ENCODE data around the gene MKLN1.
A peak's percentile ranks its signal among the peaks of the same experiment; 100 is the strongest.

The MKLN1 gene

DNA sequence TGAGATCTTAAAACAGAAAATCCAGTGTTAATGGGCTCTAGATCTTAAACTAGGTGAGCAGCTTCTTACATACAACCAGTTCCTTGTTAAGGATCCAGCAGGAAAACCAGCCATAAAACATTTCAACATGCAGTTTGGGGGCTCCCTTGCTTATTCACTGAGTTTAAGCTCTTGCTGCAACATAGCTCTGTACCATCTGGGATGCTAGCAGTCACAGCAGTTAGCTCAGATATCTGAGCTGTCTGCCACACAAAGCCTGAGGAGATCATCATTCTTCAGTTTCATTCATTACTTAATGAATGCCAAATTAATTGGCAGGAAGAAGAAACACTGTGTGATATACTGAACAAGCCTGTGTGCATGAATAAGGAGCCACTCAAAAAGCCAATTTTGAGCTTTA, 165.9 kb downstream of the MKLN1 start (continued):
- TF ChIP-seq, protein P1, sequence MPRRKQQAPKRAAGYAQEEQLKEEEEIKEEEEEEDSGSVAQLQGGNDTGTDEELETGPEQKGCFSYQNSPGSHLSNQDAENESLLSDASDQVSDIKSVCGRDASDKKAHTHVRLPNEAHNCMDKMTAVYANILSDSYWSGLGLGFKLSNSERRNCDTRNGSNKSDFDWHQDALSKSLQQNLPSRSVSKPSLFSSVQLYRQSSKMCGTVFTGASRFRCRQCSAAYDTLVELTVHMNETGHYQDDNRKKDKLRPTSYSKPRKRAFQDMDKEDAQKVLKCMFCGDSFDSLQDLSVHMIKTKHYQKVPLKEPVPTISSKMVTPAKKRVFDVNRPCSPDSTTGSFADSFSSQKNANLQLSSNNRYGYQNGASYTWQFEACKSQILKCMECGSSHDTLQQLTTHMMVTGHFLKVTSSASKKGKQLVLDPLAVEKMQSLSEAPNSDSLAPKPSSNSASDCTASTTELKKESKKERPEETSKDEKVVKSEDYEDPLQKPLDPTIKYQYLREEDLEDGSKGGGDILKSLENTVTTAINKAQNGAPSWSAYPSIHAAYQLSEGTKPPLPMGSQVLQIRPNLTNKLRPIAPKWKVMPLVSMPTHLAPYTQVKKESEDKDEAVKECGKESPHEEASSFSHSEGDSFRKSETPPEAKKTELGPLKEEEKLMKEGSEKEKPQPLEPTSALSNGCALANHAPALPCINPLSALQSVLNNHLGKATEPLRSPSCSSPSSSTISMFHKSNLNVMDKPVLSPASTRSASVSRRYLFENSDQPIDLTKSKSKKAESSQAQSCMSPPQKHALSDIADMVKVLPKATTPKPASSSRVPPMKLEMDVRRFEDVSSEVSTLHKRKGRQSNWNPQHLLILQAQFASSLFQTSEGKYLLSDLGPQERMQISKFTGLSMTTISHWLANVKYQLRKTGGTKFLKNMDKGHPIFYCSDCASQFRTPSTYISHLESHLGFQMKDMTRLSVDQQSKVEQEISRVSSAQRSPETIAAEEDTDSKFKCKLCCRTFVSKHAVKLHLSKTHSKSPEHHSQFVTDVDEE (CRISPR knock-in tag; IDR thresholded peaks at IDR 0.05), result no peak

DNA sequence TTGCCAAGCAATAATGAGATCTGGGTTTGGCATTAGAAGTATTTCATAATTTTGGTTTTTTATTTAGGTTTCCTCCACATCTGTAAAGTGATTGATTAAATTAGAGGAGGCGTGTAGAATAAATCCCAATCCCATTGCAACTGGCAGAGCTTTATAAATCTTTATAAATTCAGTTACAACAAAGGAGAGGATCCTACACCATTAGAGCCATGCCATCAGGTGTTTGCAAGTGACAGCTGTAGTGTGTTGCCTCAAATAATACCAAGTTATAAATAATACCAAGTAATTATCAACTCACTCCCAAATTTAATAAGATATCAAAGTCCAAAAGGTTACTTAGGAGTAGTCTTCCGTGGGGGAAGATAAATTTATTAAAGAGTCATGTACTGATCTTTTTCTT, 166.5 kb downstream of the MKLN1 start:
- ATAC-seq, result no peak
- TF ChIP-seq GLIS3 (CRISPR knock-in tag; IDR thresholded peaks at IDR 0.05) (no peak), OSR1 (CRISPR knock-in tag; IDR thresholded peaks at IDR 0.05) (no peak), CSDC2 (CRISPR knock-in tag; IDR thresholded peaks at IDR 0.05) (no peak), ZC3H10 (CRISPR knock-in tag; IDR thresholded peaks at IDR 0.05) (no peak), ISL1 (CRISPR knock-in tag; IDR thresholded peaks at IDR 0.05) (no peak), ZFP3 (CRISPR knock-in tag; IDR thresholded peaks at IDR 0.05) (no peak), ZNF565 (CRISPR knock-in tag; conservative IDR thresholded peaks at IDR 0.05; ENCODE audit: low read depth) (no peak)
- TF ChIP-seq, protein P2, sequence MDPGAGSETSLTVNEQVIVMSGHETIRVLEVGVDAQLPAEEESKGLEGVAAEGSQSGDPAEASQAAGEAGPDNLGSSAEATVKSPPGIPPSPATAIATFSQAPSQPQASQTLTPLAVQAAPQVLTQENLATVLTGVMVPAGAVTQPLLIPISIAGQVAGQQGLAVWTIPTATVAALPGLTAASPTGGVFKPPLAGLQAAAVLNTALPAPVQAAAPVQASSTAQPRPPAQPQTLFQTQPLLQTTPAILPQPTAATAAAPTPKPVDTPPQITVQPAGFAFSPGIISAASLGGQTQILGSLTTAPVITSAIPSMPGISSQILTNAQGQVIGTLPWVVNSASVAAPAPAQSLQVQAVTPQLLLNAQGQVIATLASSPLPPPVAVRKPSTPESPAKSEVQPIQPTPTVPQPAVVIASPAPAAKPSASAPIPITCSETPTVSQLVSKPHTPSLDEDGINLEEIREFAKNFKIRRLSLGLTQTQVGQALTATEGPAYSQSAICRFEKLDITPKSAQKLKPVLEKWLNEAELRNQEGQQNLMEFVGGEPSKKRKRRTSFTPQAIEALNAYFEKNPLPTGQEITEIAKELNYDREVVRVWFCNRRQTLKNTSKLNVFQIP (CRISPR knock-in tag; IDR thresholded peaks at IDR 0.05; ENCODE audit: borderline replicate concordance, low read depth), result no peak

DNA sequence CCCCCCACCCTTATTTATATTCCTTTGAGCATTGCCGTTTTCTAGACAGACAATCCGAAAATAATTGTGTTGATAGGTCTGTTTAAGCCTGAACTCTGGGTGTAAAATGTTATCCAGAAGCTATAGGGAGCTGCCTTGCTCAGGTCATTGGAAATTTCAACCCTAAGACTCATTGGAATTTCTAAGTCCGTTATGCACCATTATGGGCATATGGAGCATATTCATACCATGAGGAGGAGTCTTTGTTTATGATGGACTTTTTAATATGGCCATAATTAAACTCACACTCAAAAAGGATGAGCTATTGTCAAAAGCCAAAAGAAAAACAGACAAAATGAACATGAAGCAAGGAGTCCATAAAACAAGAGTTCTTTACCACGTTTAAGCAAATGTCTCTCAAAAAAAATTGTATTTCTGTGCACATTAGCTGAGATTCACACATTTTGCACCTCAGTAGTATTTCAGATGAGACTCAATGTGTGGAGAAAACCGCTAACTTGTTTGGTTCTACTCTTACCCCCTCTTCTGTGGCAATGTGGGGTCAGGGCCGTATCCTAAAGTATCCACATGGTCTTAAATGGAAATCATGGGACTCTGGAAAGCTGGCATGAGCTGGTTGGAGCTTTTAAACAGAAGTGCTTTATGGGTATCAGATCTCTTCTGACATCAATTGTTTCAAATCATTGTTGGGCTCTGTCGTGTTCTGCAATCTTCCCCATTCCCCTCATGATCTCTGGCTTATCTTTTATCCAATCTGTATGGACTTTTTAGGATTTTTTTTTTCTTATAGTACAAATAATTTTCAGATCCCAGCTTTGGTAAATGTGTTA, 168.2 kb downstream of the MKLN1 start:
- TF ChIP-seq GLIS3 (CRISPR knock-in tag; IDR thresholded peaks at IDR 0.05), result no peak
- TF ChIP-seq SNAI2 (CRISPR knock-in tag; IDR thresholded peaks at IDR 0.05), result no peak
- no peak for TF ChIP-seq ZC3H10 (CRISPR knock-in tag; IDR thresholded peaks at IDR 0.05)
- no peak for TF ChIP-seq ARNTL (CRISPR knock-in tag; IDR thresholded peaks at IDR 0.05; ENCODE audit: borderline replicate concordance, low read depth)
- TF ChIP-seq OSR1 (CRISPR knock-in tag; IDR thresholded peaks at IDR 0.05), result no peak
- TF ChIP-seq, protein P1 (CRISPR knock-in tag; IDR thresholded peaks at IDR 0.05), result no peak
- ATAC-seq, result no peak

DNA sequence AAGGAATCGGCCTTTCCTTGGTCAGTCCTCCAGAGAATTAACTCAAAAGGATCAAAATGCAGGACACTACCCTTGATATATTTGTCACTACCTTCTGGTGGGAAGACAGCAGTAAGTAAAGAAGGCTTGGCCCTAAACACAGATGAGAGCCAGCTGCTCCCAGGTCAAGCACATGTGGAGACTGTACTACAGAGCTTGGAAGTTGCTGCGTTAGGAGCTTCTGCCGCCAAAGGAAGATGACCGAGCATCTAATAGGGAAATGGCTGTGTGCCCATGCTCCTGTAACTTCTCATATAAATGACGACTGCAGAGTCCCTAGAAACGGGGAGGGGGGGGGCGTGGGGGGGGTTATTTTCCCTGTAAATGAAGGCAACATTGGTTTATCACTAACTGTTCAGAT, 169.8 kb downstream of the MKLN1 start:
- TF ChIP-seq, protein P3, sequence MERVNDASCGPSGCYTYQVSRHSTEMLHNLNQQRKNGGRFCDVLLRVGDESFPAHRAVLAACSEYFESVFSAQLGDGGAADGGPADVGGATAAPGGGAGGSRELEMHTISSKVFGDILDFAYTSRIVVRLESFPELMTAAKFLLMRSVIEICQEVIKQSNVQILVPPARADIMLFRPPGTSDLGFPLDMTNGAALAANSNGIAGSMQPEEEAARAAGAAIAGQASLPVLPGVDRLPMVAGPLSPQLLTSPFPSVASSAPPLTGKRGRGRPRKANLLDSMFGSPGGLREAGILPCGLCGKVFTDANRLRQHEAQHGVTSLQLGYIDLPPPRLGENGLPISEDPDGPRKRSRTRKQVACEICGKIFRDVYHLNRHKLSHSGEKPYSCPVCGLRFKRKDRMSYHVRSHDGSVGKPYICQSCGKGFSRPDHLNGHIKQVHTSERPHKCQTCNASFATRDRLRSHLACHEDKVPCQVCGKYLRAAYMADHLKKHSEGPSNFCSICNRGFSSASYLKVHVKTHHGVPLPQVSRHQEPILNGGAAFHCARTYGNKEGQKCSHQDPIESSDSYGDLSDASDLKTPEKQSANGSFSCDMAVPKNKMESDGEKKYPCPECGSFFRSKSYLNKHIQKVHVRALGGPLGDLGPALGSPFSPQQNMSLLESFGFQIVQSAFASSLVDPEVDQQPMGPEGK (CRISPR knock-in tag; IDR thresholded peaks at IDR 0.05; ENCODE audit: borderline replicate concordance), result no peak
- TF ChIP-seq OSR1 (CRISPR knock-in tag; IDR thresholded peaks at IDR 0.05) (no peak), ARNTL (CRISPR knock-in tag; IDR thresholded peaks at IDR 0.05; ENCODE audit: borderline replicate concordance, low read depth) (no peak), SNAI2 (CRISPR knock-in tag; IDR thresholded peaks at IDR 0.05) (no peak), TOX (CRISPR knock-in tag; IDR thresholded peaks at IDR 0.05; ENCODE audit: borderline replicate concordance) (no peak), ZFP30 (CRISPR knock-in tag; IDR thresholded peaks at IDR 0.05) (no peak), ZNF8 (CRISPR knock-in tag; IDR thresholded peaks at IDR 0.05) (no peak), PPARA (CRISPR knock-in tag; IDR thresholded peaks at IDR 0.05; ENCODE audit: borderline replicate concordance) (no peak), RARB (CRISPR knock-in tag; IDR thresholded peaks at IDR 0.05) (no peak), ISL1 (CRISPR knock-in tag; IDR thresholded peaks at IDR 0.05) (no peak), ESRRG (CRISPR knock-in tag; IDR thresholded peaks at IDR 0.05) (no peak)
- TF ChIP-seq, protein P1 (CRISPR knock-in tag; IDR thresholded peaks at IDR 0.05), result no peak
- ATAC-seq, result peak; percentile 5; the same call in 2 of the 3 replicates

Data from SK-N-SH treated with all-trans-retinoic acid at 6 μM for 48 hours (cell line).